Vagina (tissue), 2 donors: ENCODE results near the gene ULK4. TPM values are rescaled to one million over a fixed set of nuclear protein-coding genes. Genes with fewer than 3 reads are reported as not detected.

ENCODE experiments used
- DNase-seq, 2 donors: peaks; one replicate each; pipeline ENCODE4 v3.0.0-alpha.2; 2017; ENCODE audit errors: extremely low spot score in 2 of 2
- H3K27ac ChIP-seq: fragments of 200-600 bp; sonication (generic); one replicate; pipeline ENCODE4 v1.5.1; 2019
- H3K27me3 ChIP-seq: fragments of 200-600 bp; sonication (generic); one replicate; pipeline ENCODE4 v1.5.1; 2019
- H3K36me3 ChIP-seq, 2 donors: fragments of 200-600 bp; sonication (generic); one replicate each; pipeline ENCODE4 v1.5.1; 2017 to 2019
- H3K4me1 ChIP-seq: fragments of 200-600 bp; sonication (generic); one replicate; pipeline ENCODE4 v1.5.1; 2019
- H3K4me3 ChIP-seq, 2 donors: fragments of 200-600 bp; sonication (generic); 1 replicate in 1 of 2; 2 replicates in 1 of 2; pipeline ENCODE4 v1.5.1; 2016 to 2019
- H3K9me3 ChIP-seq: fragments of 200-600 bp; sonication (generic); one replicate; pipeline ENCODE4 v1.5.1; 2019
- POLR2A ChIP-seq, 2 donors: fragments of 450-650 bp; IDR thresholded peaks; one replicate each; pipeline ENCODE4 v1.6.1; 2017; ENCODE audit warnings: antibody characterized with exemption in 2 of 2, mild to moderate bottlenecking in 2 of 2, moderate library complexity in 2 of 2
- POLR2AphosphoS5 ChIP-seq, 2 donors: sonication (generic); formaldehyde crosslinking; IDR thresholded peaks; one replicate each; pipeline ENCODE4 v1.9.0; 2017; ENCODE audit warnings: antibody characterized with exemption in 2 of 2, mild to moderate bottlenecking in 2 of 2, low read depth in 1 of 2; ENCODE audit not compliant: insufficient read depth in 1 of 2
- intact Hi-C: fragments of 100-400 bp; cut with DNase I; formaldehyde crosslinking; loops from one replicate; pipeline ENCODE4 v1.15.1; 2023
- total RNA-seq: library from RNA; depleted of rRNA; stranded (reverse); fragments of >200 nt; gene quantifications from one replicate; pipeline ENCODE4 v1.2.3, GENCODE V29; 2016
- TF ChIP-seq, protein P1 (sequence below), 3 experiments: fragments of 450-650 bp in 2 of 3; fragments of 200-600 bp in 1 of 3; sonication (generic) in 1 of 3; IDR thresholded peaks; one replicate each; pipeline ENCODE4 v1.5.1; 2017 to 2019; ENCODE audit warnings: antibody characterized with exemption in 3 of 3, mild to moderate bottlenecking in 2 of 3, moderate library complexity in 2 of 3

Gene ULK4
- total RNA-seq, 1 donor from 2014 or later, result 24.1 TPM

- H3K9me3 ChIP-seq, result no peaks in the 10 kb centered on the region
- no peak overlapping the region for H3K4me3 ChIP-seq
- DNase-seq, result no peak
- peaks cover 12% of the 10 kb centered on the region for H3K4me1 ChIP-seq
- H3K36me3 ChIP-seq, result no peaks in the 10 kb centered on the region
- intact Hi-C loops, result no loop called here
- H3K27me3 ChIP-seq, result no peaks in the 10 kb centered on the region
- TF ChIP-seq, protein P1, sequence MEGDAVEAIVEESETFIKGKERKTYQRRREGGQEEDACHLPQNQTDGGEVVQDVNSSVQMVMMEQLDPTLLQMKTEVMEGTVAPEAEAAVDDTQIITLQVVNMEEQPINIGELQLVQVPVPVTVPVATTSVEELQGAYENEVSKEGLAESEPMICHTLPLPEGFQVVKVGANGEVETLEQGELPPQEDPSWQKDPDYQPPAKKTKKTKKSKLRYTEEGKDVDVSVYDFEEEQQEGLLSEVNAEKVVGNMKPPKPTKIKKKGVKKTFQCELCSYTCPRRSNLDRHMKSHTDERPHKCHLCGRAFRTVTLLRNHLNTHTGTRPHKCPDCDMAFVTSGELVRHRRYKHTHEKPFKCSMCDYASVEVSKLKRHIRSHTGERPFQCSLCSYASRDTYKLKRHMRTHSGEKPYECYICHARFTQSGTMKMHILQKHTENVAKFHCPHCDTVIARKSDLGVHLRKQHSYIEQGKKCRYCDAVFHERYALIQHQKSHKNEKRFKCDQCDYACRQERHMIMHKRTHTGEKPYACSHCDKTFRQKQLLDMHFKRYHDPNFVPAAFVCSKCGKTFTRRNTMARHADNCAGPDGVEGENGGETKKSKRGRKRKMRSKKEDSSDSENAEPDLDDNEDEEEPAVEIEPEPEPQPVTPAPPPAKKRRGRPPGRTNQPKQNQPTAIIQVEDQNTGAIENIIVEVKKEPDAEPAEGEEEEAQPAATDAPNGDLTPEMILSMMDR (IDR thresholded peaks at IDR 0.05), result no peak
- TF ChIP-seq POLR2AphosphoS5 (IDR thresholded peaks at IDR 0.05; ENCODE audit: insufficient read depth in 1 of 2, low read depth in 1 of 2) (no peak), POLR2A (IDR thresholded peaks at IDR 0.05) (no peak)
- H3K27ac ChIP-seq, result no peak overlapping the region
These were observed 383.1 kb downstream of the ULK4 start for GRCh38 chr3:41578798-41579197.

GRCh38 chr3:41575724-41576123 lies 386.2 kb downstream of the ULK4 start:
- intact Hi-C loops, result no loop called here
- no peak for DNase-seq
- Histone ChIP-seq H3K4me3 (no peak overlapping the region), H3K36me3 (no peaks in the 10 kb centered on the region), H3K27ac (no peak overlapping the region), H3K9me3 (no peaks in the 10 kb centered on the region), H3K27me3 (no peaks in the 10 kb centered on the region), H3K4me1 (peaks cover 12% of the 10 kb centered on the region)
- TF ChIP-seq, protein P1 (IDR thresholded peaks at IDR 0.05), result no peak
- TF ChIP-seq POLR2AphosphoS5 (IDR thresholded peaks at IDR 0.05; ENCODE audit: insufficient read depth in 1 of 2, low read depth in 1 of 2) (no peak), POLR2A (IDR thresholded peaks at IDR 0.05) (no peak)

- Histone ChIP-seq H3K27ac (no peak overlapping the region), H3K27me3 (no peaks in the 10 kb centered on the region), H3K36me3 (no peaks in the 10 kb centered on the region), H3K4me1 (peaks cover 12% of the 10 kb centered on the region), H3K9me3 (no peaks in the 10 kb centered on the region), H3K4me3 (no peak overlapping the region)
- intact Hi-C loops, result no loop called here
- TF ChIP-seq POLR2A (IDR thresholded peaks at IDR 0.05), result no peak
- TF ChIP-seq, protein P1 (IDR thresholded peaks at IDR 0.05), result no peak
- TF ChIP-seq POLR2AphosphoS5 (IDR thresholded peaks at IDR 0.05; ENCODE audit: insufficient read depth in 1 of 2, low read depth in 1 of 2), result no peak
- DNase-seq, result no peak
These were observed 387.0 kb downstream of the ULK4 start for GRCh38 chr3:41574900-41575299.

DNA sequence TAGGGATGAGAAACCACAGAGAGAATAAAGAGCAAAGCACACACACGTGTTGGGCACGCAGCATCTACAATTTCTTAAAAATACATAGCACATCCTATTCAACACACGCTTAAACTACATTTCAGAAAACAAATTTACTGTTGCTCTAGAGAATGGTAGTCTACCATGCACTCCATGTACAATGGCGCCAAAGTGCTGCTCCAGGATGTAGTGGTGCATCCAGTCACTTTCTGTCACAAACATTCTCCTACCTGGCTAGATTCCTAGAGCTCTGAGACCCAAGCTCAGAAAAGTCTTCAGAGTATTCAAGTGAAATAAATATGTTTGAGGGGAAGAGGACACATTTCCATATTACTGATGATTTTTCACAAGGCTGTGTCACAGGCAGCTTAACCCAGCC lies 388.3 kb downstream of the ULK4 start:
- intact Hi-C loops, result no loop called here
- TF ChIP-seq, protein P1 (IDR thresholded peaks at IDR 0.05), result no peak
- TF ChIP-seq POLR2A (IDR thresholded peaks at IDR 0.05), result no peak
- no peak for TF ChIP-seq POLR2AphosphoS5 (IDR thresholded peaks at IDR 0.05; ENCODE audit: insufficient read depth in 1 of 2, low read depth in 1 of 2)
- no peaks in the 10 kb centered on the region for H3K36me3 ChIP-seq
- no peaks in the 10 kb centered on the region for H3K9me3 ChIP-seq
- peaks cover 12% of the 10 kb centered on the region for H3K4me1 ChIP-seq
- H3K27me3 ChIP-seq, result no peaks in the 10 kb centered on the region
- H3K27ac ChIP-seq, result no peak overlapping the region
- no peak for DNase-seq
- no peak overlapping the region for H3K4me3 ChIP-seq

DNA sequence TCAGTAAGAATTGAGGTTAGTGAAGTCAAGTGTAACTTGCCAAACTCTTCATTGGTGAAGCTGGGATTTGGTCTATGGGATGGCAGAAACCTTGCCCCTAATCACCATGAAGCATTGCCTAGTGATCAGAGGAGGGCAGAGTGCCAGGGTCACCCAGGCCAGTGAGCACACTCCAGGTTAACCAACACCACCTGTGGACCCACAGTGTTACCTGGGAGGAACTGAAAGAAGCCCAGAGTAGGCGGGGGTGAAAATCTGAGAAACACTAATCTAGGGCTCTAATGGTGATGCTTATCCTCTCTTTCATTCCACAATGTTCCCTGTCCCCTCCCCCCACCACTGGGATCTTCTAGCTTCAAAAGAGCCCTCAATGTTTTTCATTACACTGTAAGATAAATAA lies 389.8 kb downstream of the ULK4 start:
- Histone ChIP-seq H3K4me3 (no peak overlapping the region), H3K9me3 (no peaks in the 10 kb centered on the region), H3K4me1 (peaks cover 12% of the 10 kb centered on the region), H3K27ac (no peak overlapping the region), H3K27me3 (no peaks in the 10 kb centered on the region), H3K36me3 (no peaks in the 10 kb centered on the region)
- intact Hi-C loops, result no loop called here
- no peak for TF ChIP-seq POLR2AphosphoS5 (IDR thresholded peaks at IDR 0.05; ENCODE audit: insufficient read depth in 1 of 2, low read depth in 1 of 2)
- TF ChIP-seq POLR2A (IDR thresholded peaks at IDR 0.05), result no peak
- TF ChIP-seq, protein P1 (IDR thresholded peaks at IDR 0.05), result no peak
- DNase-seq, result no peak
